ENCODE data around the gene ZNF692.
A peak's percentile ranks its signal among the peaks of the same experiment; 100 is the strongest.

The ZNF692 gene

GRCh38 chr1:248861616-248862015, 2.7 kb upstream of the ZNF692 start:
- no peak for TF ChIP-seq CTCF (IDR thresholded peaks at IDR 0.05; ENCODE audit: insufficient read depth, low read depth, low read length, missing control alignments)
- peak; percentile 35 for DNase-seq (ENCODE audit: low read depth)

DNA sequence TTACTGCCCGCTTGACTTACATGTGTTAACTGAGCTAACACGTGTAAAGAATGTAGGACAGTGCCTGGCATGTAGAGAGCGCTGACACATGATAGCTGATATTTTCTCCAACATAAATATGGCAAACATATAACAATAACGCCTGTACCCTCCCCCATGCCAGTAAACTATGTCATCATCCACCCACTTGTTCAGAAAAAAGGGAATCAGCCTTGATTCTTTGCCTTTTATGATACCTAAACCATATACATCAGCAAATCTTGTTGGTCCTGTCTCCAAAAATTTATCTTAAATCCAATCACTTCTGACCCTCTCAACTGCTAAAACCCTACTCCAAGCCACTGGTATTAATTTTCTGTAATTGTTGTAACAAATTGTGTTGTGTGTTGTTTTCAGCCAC, 1.1 kb upstream of the ZNF692 start:
- TF ChIP-seq CTCF (IDR thresholded peaks at IDR 0.05; ENCODE audit: insufficient read depth, low read depth, low read length, missing control alignments): no peak
- DNase-seq (ENCODE audit: low read depth): no peak
- no peak overlapping the region for H3K4me3 ChIP-seq (ENCODE audit: low read length)

More at GRCh38 chr1:248861616-248862015, 2.7 kb upstream of the ZNF692 start:
- H3K4me3 ChIP-seq (ENCODE audit: low read length): no peak overlapping the region

- DNase-seq (ENCODE audit: low read depth): peak; percentile 82
- TF ChIP-seq CTCF (IDR thresholded peaks at IDR 0.05; ENCODE audit: insufficient read depth, low read depth, low read length, missing control alignments): peak; percentile 13
- peak overlapping the region; percentile 85 for H3K4me3 ChIP-seq (ENCODE audit: low read length)
These were observed 592 bp downstream of the ZNF692 start for GRCh38 chr1:248858096-248858890.

GRCh38 chr1:248857749-248858095, 1.2 kb downstream of the ZNF692 start:
- no peak for DNase-seq (ENCODE audit: low read depth)
- peak overlapping the region; percentile 85 for H3K4me3 ChIP-seq (ENCODE audit: low read length)
- TF ChIP-seq CTCF (IDR thresholded peaks at IDR 0.05; ENCODE audit: insufficient read depth, low read depth, low read length, missing control alignments): no peak

DNA sequence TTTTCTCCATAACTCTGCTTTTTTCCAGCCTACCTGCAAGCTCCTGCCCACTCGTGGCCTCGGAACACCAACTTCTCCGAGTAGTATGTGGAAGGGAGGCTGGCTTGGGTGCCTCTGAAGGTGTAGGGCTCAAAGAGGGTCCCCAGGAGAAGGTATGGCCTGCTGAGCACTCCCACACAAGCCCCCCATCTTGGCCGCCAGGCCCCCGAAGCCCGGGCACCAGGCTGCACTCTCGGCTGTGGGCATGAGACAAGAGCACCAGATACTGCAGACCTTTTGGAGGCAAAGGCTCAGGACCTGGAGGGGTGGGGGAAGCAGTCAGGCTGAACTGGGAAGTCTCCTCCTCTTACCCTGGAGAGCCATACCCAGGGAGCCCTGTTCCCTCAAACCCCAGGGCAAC, 1.7 kb downstream of the ZNF692 start:
- TF ChIP-seq CTCF (IDR thresholded peaks at IDR 0.05; ENCODE audit: insufficient read depth, low read depth, low read length, missing control alignments): no peak
- DNase-seq (ENCODE audit: low read depth): no peak
- H3K4me3 ChIP-seq (ENCODE audit: low read length): peak overlapping the region; percentile 85

GRCh38 chr1:248856176-248856575, 2.7 kb downstream of the ZNF692 start:
- no peak for DNase-seq (ENCODE audit: low read depth)
- no peak overlapping the region for H3K4me3 ChIP-seq (ENCODE audit: low read length)
- no peak for TF ChIP-seq CTCF (IDR thresholded peaks at IDR 0.05; ENCODE audit: insufficient read depth, low read depth, low read length, missing control alignments)

GRCh38 chr1:248855580-248855979, 3.3 kb downstream of the ZNF692 start:
- no peak for TF ChIP-seq CTCF (IDR thresholded peaks at IDR 0.05; ENCODE audit: insufficient read depth, low read depth, low read length, missing control alignments)
- DNase-seq (ENCODE audit: low read depth): no peak
- no peak overlapping the region for H3K4me3 ChIP-seq (ENCODE audit: low read length)
